A549 (cell line): ENCODE results near the gene NKAPD1. TPM values are rescaled to one million over a fixed set of nuclear protein-coding genes. Genes with fewer than 3 reads are reported as not detected.

Experiments
- ATAC-seq, 2 experiments: fragments of 200-7000 bp in 1 of 2; fragments of >200 bp in 1 of 2; cut with Nextera tagmentation in 1 of 2; cut with Tn5 transposase in 1 of 2; 3 replicates each; pipeline versions ENCODE4 v1.8.0 to v1.9.1; 2018 to 2020; ENCODE audit warnings: mild to moderate bottlenecking in 1 of 2, moderate library complexity in 1 of 2
- CTCF ChIA-PET: fragments of 300-600 bp; sonication (Branson Sonifier 250); formaldehyde crosslinking; extraction: SDS; loops from one replicate; lab custom pipeline; 2021; ENCODE audit warnings: antibody characterized with exemption, inconsistent platforms; lab: Yijun Ruan, JAX
- POLR2A ChIA-PET: fragments of 350-600 bp; formaldehyde crosslinking; extraction: SDS; loops from one replicate; lab custom pipeline; 2021; ENCODE audit warnings: antibody characterized with exemption, inconsistent platforms; lab: Yijun Ruan, JAX
- DNase-seq, 2 experiments: peaks; one replicate each; pipeline versions ENCODE4 v3.0.0 to v3.0.0-alpha.2; 2011 to 2016; ENCODE audit warnings: low read depth in 1 of 2, low spot score in 1 of 2
- FAIRE-seq: peaks from 2 replicates; lab custom pipeline; 2011; peaks lifted over from hg19 to GRCh38; lab: Jason Lieb, UNC
- H3K27ac ChIP-seq, 2 experiments: fragments of >200 bp; sonication (Bioruptor Twin); formaldehyde crosslinking; 3 replicates each; pipeline ENCODE4 v1.5.1; 2016 to 2017
- H3K4me1 ChIP-seq: fragments of >200 bp; sonication (Bioruptor Twin); formaldehyde crosslinking; 3 replicates; pipeline ENCODE4 v1.6.1; 2016
- H3K4me2 ChIP-seq: fragments of >200 bp; sonication (Bioruptor Twin); formaldehyde crosslinking; 3 replicates; pipeline ENCODE4 v1.6.1; 2016
- H3K4me3 ChIP-seq: fragments of >200 bp; sonication (Bioruptor Twin); formaldehyde crosslinking; 3 replicates; pipeline ENCODE4 v1.5.1; 2016
- H3K9me3 ChIP-seq: fragments of >200 bp; sonication (Bioruptor Twin); formaldehyde crosslinking; 3 replicates; pipeline ENCODE4 v1.6.1; 2016
- CBX2 ChIP-seq: fragments of 200-600 bp; sonication (generic); IDR thresholded peaks from 2 replicates; pipeline ENCODE4 v1.6.1; 2016; ENCODE audit warnings: low read depth, mild to moderate bottlenecking, borderline replicate concordance
- EHF ChIP-seq: fragments of 250-450 bp; sonication (Bioruptor Pico); IDR thresholded peaks from 2 replicates; pipeline ENCODE4 v1.5.0; 2020; ENCODE audit warnings: mild to moderate bottlenecking
- FOSL2 ChIP-seq, 2 experiments: fragments of 450-650 bp in 1 of 2; fragments of >200 bp in 1 of 2; sonication (Bioruptor Twin) in 1 of 2; formaldehyde crosslinking; IDR thresholded peaks; 2 replicates each; pipeline versions ENCODE4 v1.5.0 to v1.6.1; 2016 to 2020; ENCODE audit warnings: mild to moderate bottlenecking in 1 of 2, moderate library complexity in 1 of 2
- HOXB13 ChIP-seq: fragments of 250-450 bp; sonication (Bioruptor Pico); IDR thresholded peaks from 2 replicates; pipeline ENCODE4 v1.5.0; 2020; ENCODE audit warnings: low read depth, mild to moderate bottlenecking, moderate library complexity
- JUNB ChIP-seq: fragments of >200 bp; sonication (Bioruptor Twin); formaldehyde crosslinking; IDR thresholded peaks from 2 replicates; pipeline ENCODE4 v1.6.1; 2016
- MAZ ChIP-seq: fragments of 150-350 bp; IDR thresholded peaks from 2 replicates; pipeline ENCODE4 v1.6.1; 2014; ENCODE audit warnings: antibody characterized with exemption, low read depth, low read length, borderline replicate concordance
- MYC ChIP-seq: IDR thresholded peaks from 2 replicates; pipeline ENCODE4 v1.6.1; 2012; ENCODE audit warnings: mild to moderate bottlenecking, inconsistent platforms, low read length, improper control_type of control experiment, borderline replicate concordance
- NFE2L2 ChIP-seq: fragments of 150-350 bp; conservative IDR thresholded peaks from 2 replicates; pipeline ENCODE4 v1.6.1; 2014; ENCODE audit warnings: low read length
- NPAS2 ChIP-seq: fragments of 250-450 bp; sonication (Bioruptor Pico); IDR thresholded peaks from 2 replicates; pipeline ENCODE4 v1.8.0; 2022; ENCODE audit warnings: mild to moderate bottlenecking, moderate library complexity, borderline replicate concordance
- NR3C1 ChIP-seq: fragments of >200 bp; sonication (Bioruptor Twin); formaldehyde crosslinking; IDR thresholded peaks from 3 replicates; pipeline ENCODE4 v1.6.1; 2017
- PHF8 ChIP-seq: fragments of 200-600 bp; sonication (generic); IDR thresholded peaks from 2 replicates; pipeline ENCODE4 v1.6.1; 2016; ENCODE audit warnings: low read depth, mild to moderate bottlenecking, antibody characterized with exemption, moderate library complexity, borderline replicate concordance
- POLR2AphosphoS2 ChIP-seq: conservative IDR thresholded peaks from 2 replicates; pipeline ENCODE4 v1.6.1; 2012; ENCODE audit warnings: low read length, improper control_type of control experiment, inconsistent platforms
- RARB ChIP-seq: fragments of 250-450 bp; sonication (Bioruptor Pico); IDR thresholded peaks from 2 replicates; pipeline ENCODE4 v1.8.0; 2021; ENCODE audit warnings: mild to moderate bottlenecking, moderate library complexity
- RFX5 ChIP-seq: fragments of 450-650 bp; IDR thresholded peaks from 2 replicates; pipeline ENCODE4 v1.7.1; 2014; ENCODE audit warnings: antibody characterized with exemption, mild to moderate bottlenecking, moderate library complexity
- SMC3 ChIP-seq: fragments of >200 bp; sonication (Bioruptor Twin); formaldehyde crosslinking; IDR thresholded peaks from 3 replicates; pipeline ENCODE4 v1.6.1; 2018; ENCODE audit warnings: inconsistent platforms
- ZNF302 ChIP-seq: fragments of 250-450 bp; sonication (Bioruptor Pico); IDR thresholded peaks from 2 replicates; pipeline ENCODE4 v1.9.0; 2021; ENCODE audit warnings: inconsistent platforms, mild to moderate bottlenecking, moderate library complexity
- ZSCAN20 ChIP-seq: fragments of 250-450 bp; sonication (Bioruptor Pico); IDR thresholded peaks from 2 replicates; pipeline ENCODE4 v1.8.0; 2022; ENCODE audit warnings: mild to moderate bottlenecking, moderate library complexity
- WGBS: methylation state at CpG from one replicate; pipeline ENCODE4 v1.1.6; 2017; ENCODE audit errors: missing lambda C conversion rate; 5-methylcytosine and 5-hydroxymethylcytosine counted together
- polyA plus RNA-seq, 4 experiments: library from polyadenylated mRNA; depleted of rRNA in 3 of 4; stranded (reverse); fragments of >200 nt; fragmentation: RNase III in 1 of 4; extraction: RNeasy Plus Mini Kit Qiagen cat#74134 plus additional on column Dnase treatment in 1 of 4; gene quantifications; 2 replicates in 3 of 4; 3 replicates in 1 of 4; pipeline ENCODE4 v1.2.3, GENCODE V29; 2011 to 2017
- TF ChIP-seq, protein P1 (sequence below): fragments of 250-450 bp; sonication (Bioruptor Pico); IDR thresholded peaks from 2 replicates; pipeline ENCODE4 v1.5.0; 2020; ENCODE audit warnings: low read depth, mild to moderate bottlenecking, moderate library complexity
- TF ChIP-seq, protein P2 (sequence below): IDR thresholded peaks from 2 replicates; pipeline ENCODE4 v1.6.1; 2012; ENCODE audit warnings: low read depth, borderline replicate concordance
- TF ChIP-seq, protein P3 (sequence below): fragments of 150-350 bp; IDR thresholded peaks from 2 replicates; pipeline ENCODE4 v1.6.1; 2014; ENCODE audit warnings: low read depth, mild to moderate bottlenecking, low read length
- TF ChIP-seq, protein P4 (sequence below): fragments of >200 bp; sonication (Bioruptor Twin); formaldehyde crosslinking; IDR thresholded peaks from 3 replicates; pipeline ENCODE4 v1.6.1; 2016
- TF ChIP-seq, protein P5 (sequence below): fragments of 250-450 bp; sonication (Bioruptor Pico); IDR thresholded peaks from 2 replicates; pipeline ENCODE4 v1.5.0; 2021; ENCODE audit warnings: mild to moderate bottlenecking, moderate library complexity, borderline replicate concordance
- TF ChIP-seq, protein P6 (sequence below): IDR thresholded peaks from 2 replicates; pipeline ENCODE4 v1.6.1; 2012

Gene NKAPD1
- polyA plus RNA-seq, 2 of the 4 experiments (the other 2 are of a cell fraction), result 16.6 to 20.1 TPM

DNA sequence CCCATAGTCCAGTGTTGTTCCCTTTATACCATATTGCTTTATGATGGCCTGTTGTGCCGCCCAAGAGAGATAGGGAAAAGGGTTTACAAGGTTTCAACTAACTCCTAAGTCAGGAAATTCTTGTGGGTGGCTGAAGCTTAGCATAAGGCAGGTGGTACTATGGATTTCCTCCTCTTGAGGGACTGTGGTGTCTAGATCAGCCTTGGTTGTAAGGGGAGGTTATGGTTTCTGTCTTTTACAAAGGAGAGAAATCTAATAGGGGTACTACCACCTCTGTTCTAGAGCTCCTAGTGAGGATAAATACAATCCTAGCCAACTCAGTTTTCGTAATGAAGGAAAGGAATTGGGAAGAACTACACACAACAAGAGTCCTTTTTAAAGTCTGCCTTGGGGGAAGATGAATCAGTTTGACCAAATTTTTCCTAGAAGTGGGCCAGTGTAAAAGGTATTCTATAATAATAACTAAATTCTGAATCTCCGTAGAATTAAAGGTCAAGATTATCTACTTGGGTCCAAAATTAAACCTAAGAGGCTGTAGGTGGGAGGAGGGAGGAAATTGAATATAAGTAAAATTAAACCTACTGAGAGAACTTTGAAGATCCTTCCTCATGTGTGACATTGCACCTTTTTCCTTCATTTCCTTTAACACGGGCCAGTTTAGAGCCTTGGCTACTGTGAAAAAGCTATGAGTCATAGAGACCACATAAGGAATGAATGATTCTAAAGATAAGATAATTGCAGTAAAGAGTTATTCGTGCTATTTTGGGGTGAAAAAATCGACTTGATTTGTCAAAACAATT is 31.7 kb upstream of the NKAPD1 start:
- no peak overlapping the region for H3K27ac ChIP-seq

DNA sequence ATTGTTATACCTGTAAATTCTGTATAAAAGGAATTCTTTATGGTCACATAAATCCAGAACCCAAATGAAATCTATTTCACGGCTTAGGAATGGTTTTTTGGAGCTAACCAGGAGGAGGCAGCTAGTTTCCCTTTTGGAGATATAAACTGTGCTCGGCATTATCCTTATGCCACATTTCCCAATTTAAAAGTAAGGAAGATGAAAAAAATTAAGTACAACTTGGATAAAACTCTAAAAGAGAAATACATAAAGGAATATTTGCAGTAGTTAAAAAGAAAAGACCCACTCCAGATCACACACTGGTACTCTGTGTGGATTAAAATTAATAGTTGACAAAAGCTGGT is 31.2 kb upstream of the NKAPD1 start:
- TF ChIP-seq, protein P1, sequence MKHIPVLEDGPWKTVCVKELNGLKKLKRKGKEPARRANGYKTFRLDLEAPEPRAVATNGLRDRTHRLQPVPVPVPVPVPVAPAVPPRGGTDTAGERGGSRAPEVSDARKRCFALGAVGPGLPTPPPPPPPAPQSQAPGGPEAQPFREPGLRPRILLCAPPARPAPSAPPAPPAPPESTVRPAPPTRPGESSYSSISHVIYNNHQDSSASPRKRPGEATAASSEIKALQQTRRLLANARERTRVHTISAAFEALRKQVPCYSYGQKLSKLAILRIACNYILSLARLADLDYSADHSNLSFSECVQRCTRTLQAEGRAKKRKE (CRISPR knock-in tag), result no peak
- no peak for TF ChIP-seq HOXB13
- TF ChIP-seq PHF8, result no peak
- TF ChIP-seq NFE2L2, result no peak
- TF ChIP-seq, protein P2, sequence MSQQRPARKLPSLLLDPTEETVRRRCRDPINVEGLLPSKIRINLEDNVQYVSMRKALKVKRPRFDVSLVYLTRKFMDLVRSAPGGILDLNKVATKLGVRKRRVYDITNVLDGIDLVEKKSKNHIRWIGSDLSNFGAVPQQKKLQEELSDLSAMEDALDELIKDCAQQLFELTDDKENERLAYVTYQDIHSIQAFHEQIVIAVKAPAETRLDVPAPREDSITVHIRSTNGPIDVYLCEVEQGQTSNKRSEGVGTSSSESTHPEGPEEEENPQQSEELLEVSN, result no peak
- no peak for TF ChIP-seq NR3C1
- no peak for TF ChIP-seq POLR2AphosphoS2
- TF ChIP-seq RARB (CRISPR knock-in tag), result no peak
- TF ChIP-seq CBX2, result no peak
- TF ChIP-seq MAZ, result no peak
- H3K4me2 ChIP-seq, result no peak overlapping the region
- DNase-seq (no peak), ATAC-seq (no peak), FAIRE-seq (no peak)
- no peak overlapping the region for H3K4me3 ChIP-seq
- no peaks in the 10 kb centered on the region for H3K9me3 ChIP-seq
- ChIA-PET POLR2A (no interaction called here), CTCF (interaction anchor here (0.6 kb wide), 1 partner anchor 381 kb away, joined by 3 read pairs; no protein-coding TSS in a partner anchor)
- H3K4me1 ChIP-seq, result peaks cover 8% of the 10 kb centered on the region; the same call in 2 of the 3 replicates
- H3K27ac ChIP-seq, result no peak overlapping the region
- 91% methylated on average over 2 of the region's 2 CpGs for WGBS

More for the DNA sequence above, 31.7 kb upstream of the NKAPD1 start:
- Histone ChIP-seq H3K4me2 (no peak overlapping the region), H3K4me1 (peaks cover 8% of the 10 kb centered on the region; the same call in 2 of the 3 replicates), H3K9me3 (no peaks in the 10 kb centered on the region), H3K4me3 (no peak overlapping the region)
- WGBS, result 66% methylated on average over 6 of the region's 6 CpGs
- no peak for ATAC-seq
- ChIA-PET POLR2A (no interaction called here), CTCF (no interaction called here)
- DNase-seq, result no peak
- no peak for FAIRE-seq
- no peak for TF ChIP-seq RARB (CRISPR knock-in tag)
- TF ChIP-seq MYC, result no peak
- no peak for TF ChIP-seq ZNF302 (CRISPR knock-in tag)
- TF ChIP-seq RFX5, result no peak
- no peak for TF ChIP-seq EHF (CRISPR knock-in tag)
- TF ChIP-seq, protein P2, result no peak
- TF ChIP-seq, protein P3, sequence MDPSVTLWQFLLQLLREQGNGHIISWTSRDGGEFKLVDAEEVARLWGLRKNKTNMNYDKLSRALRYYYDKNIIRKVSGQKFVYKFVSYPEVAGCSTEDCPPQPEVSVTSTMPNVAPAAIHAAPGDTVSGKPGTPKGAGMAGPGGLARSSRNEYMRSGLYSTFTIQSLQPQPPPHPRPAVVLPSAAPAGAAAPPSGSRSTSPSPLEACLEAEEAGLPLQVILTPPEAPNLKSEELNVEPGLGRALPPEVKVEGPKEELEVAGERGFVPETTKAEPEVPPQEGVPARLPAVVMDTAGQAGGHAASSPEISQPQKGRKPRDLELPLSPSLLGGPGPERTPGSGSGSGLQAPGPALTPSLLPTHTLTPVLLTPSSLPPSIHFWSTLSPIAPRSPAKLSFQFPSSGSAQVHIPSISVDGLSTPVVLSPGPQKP, result no peak
- TF ChIP-seq FOSL2 (IDR thresholded peaks at IDR 0.05), result no peak
- no peak for TF ChIP-seq FOSL2 (CRISPR knock-in tag; IDR thresholded peaks at IDR 0.05)
- no peak for TF ChIP-seq ZSCAN20 (CRISPR knock-in tag)
- no peak for TF ChIP-seq POLR2AphosphoS2
- TF ChIP-seq, protein P4, sequence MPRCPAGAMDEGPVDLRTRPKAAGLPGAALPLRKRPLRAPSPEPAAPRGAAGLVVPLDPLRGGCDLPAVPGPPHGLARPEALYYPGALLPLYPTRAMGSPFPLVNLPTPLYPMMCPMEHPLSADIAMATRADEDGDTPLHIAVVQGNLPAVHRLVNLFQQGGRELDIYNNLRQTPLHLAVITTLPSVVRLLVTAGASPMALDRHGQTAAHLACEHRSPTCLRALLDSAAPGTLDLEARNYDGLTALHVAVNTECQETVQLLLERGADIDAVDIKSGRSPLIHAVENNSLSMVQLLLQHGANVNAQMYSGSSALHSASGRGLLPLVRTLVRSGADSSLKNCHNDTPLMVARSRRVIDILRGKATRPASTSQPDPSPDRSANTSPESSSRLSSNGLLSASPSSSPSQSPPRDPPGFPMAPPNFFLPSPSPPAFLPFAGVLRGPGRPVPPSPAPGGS, result no peak
- TF ChIP-seq SMC3, result no peak
- no peak for TF ChIP-seq JUNB
- no peak for TF ChIP-seq CBX2
- TF ChIP-seq, protein P5, sequence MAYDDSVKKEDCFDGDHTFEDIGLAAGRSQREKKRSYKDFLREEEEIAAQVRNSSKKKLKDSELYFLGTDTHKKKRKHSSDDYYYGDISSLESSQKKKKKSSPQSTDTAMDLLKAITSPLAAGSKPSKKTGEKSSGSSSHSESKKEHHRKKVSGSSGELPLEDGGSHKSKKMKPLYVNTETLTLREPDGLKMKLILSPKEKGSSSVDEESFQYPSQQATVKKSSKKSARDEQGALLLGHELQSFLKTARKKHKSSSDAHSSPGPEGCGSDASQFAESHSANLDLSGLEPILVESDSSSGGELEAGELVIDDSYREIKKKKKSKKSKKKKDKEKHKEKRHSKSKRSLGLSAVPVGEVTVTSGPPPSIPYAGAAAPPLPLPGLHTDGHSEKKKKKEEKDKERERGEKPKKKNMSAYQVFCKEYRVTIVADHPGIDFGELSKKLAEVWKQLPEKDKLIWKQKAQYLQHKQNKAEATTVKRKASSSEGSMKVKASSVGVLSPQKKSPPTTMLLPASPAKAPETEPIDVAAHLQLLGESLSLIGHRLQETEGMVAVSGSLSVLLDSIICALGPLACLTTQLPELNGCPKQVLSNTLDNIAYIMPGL, result no peak
- no peak for TF ChIP-seq NFE2L2
- TF ChIP-seq NPAS2 (CRISPR knock-in tag), result no peak
- TF ChIP-seq, protein P6, sequence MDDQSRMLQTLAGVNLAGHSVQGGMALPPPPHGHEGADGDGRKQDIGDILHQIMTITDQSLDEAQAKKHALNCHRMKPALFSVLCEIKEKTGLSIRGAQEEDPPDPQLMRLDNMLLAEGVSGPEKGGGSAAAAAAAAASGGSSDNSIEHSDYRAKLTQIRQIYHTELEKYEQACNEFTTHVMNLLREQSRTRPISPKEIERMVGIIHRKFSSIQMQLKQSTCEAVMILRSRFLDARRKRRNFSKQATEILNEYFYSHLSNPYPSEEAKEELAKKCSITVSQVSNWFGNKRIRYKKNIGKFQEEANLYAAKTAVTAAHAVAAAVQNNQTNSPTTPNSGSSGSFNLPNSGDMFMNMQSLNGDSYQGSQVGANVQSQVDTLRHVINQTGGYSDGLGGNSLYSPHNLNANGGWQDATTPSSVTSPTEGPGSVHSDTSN, result no peak
